K562 treated with DMSO at 1 percent for 4 hours (cell line): ENCODE results near the gene NDUFAF7. TPM values are rescaled to one million over a fixed set of nuclear protein-coding genes. Genes with fewer than 3 reads are reported as not detected.

ENCODE experiments used
- total RNA-seq: library from RNA; unstranded; fragments of 300-600 nt; gene quantifications from 2 replicates; pipeline ENCODE4 v1.2.3, GENCODE V29; 2022; ENCODE audit not compliant: insufficient read depth

NDUFAF7 gene, protein sequence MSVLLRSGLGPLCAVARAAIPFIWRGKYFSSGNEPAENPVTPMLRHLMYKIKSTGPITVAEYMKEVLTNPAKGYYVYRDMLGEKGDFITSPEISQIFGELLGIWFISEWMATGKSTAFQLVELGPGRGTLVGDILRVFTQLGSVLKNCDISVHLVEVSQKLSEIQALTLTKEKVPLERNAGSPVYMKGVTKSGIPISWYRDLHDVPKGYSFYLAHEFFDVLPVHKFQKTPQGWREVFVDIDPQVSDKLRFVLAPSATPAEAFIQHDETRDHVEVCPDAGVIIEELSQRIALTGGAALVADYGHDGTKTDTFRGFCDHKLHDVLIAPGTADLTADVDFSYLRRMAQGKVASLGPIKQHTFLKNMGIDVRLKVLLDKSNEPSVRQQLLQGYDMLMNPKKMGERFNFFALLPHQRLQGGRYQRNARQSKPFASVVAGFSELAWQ
- 9.4 and 11.2 TPM in 2 replicates for total RNA-seq

GRCh38 chr2:37231241-37232130 is at the start of gene NDUFAF7, which contains the start of gene CEBPZ:
TSS of gene NDUFAF7 (plus strand) at chr2:37231658. CDS start at chr2:37231706, 48 bp downstream.
TSS of gene CEBPZ (minus strand) at chr2:37231596. CDS start at chr2:37231567, 29 bp downstream.

GRCh38 chr2:37188570-37188969 is 42.9 kb upstream of the NDUFAF7 start, which contains the start of gene SULT6B1:
TSS of gene SULT6B1 (minus strand) at chr2:37188670. CDS start at chr2:37188640, 30 bp downstream.

DNA sequence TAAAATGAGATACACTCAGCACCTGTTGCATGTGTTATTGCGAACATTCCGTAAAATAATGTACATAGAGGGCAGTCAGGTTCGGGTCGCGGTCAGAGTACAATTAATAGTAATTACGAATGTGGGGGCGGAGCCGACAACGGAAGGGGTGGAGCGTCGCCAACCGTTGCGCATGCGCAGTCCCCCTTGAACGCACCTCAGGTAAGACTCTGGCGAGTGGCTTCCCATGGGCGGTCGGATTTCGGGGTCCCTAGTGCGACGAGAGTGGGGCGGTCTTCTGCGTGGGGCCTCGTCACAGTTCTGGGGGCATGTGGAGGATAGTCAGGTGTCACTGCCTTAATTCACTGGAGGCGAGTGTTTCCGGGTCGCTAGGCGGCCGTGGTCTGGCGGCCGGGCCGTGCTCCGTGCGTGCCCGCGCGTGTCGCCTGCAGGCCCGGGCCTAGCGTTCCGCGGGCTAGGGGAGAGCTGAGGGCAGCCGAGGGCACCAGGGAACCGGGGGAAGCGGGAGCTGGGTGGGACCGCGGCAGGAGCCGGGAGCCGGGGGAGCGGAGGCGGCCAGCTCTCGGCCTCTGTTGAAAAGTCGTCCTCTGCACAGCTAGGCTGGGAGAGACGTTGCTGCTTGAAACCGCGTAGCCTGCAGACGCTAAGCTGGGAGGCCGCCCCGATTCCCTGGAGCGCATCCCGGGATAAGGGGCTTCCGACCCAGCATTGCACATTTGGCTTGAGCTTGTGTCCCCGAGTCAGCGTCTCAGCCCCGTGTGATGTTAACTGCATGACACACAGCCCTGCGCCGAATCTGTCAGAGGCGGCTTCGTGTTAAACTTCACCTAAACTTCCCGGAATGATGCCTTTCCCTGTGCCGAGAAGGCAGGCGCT is 34.9 kb upstream of the NDUFAF7 start, which contains the start of gene CEBPZOS:
Gene CEBPZOS, plus strand, starts transcription at position 177 of the 876 bp plus-strand sequence. CDS start 3,209 bp downstream, outside the sequence.

Other genes starting within 250 kb of the NDUFAF7 start
- gene HEATR5B, start 147.3 kb upstream of the NDUFAF7 start, total RNA-seq = 5.0 and 8.4 TPM in 2 replicates
- gene GPATCH11, start 147.1 kb upstream of the NDUFAF7 start, total RNA-seq = 7.7 and 8.4 TPM in 2 replicates
- gene EIF2AK2, start 74.7 kb upstream of the NDUFAF7 start, total RNA-seq = 3.9 and 4.5 TPM in 2 replicates
- not detected in 2 replicates for gene SULT6B1, start 43.0 kb upstream of the NDUFAF7 start, total RNA-seq
- 20.0 and 21.1 TPM in 2 replicates for gene CEBPZOS, start 35.2 kb upstream of the NDUFAF7 start, total RNA-seq
- 28.8 and 32.2 TPM in 2 replicates for gene CEBPZ, start 62 bp upstream of the NDUFAF7 start, total RNA-seq
- gene PRKD3, start 93.2 kb downstream of the NDUFAF7 start, total RNA-seq = 8.1 and 8.6 TPM in 2 replicates
- gene QPCT, start 113.0 kb downstream of the NDUFAF7 start, total RNA-seq = not detected in 2 replicates